DND-41 (cell line): Measurements from ENCODE around the gene ITPRIPL1.

ENCODE experiments used
- ATAC-seq: fragments of 200-7000 bp; cut with Tn5 transposase; 3 replicates; pipeline ENCODE4 v1.9.1; 2021; ENCODE audit warnings: low read depth; ENCODE audit not compliant: insufficient read depth
- DNase-seq: peaks from one replicate; pipeline ENCODE4 v3.0.0-alpha.2; 2020
- H2AFZ ChIP-seq: 2 replicates; pipeline ENCODE4 v1.6.0; 2012; ENCODE audit warnings: low read depth, low read length
- H3K27ac ChIP-seq: 2 replicates; pipeline ENCODE4 v1.5.1; 2012; ENCODE audit warnings: low read length, inconsistent platforms
- H3K27me3 ChIP-seq: fragments of 200-600 bp; sonication (generic); 2 replicates; pipeline ENCODE4 v1.6.0; 2012; ENCODE audit warnings: low read length, mild to moderate bottlenecking, inconsistent platforms; ENCODE audit not compliant: insufficient read depth, poor library complexity
- H3K36me3 ChIP-seq: 2 replicates; pipeline ENCODE4 v1.5.1; 2012; ENCODE audit warnings: low read length, inconsistent platforms; ENCODE audit not compliant: insufficient read depth
- H3K4me1 ChIP-seq: 2 replicates; pipeline ENCODE4 v1.5.1; 2012; ENCODE audit warnings: mild to moderate bottlenecking, low read length; ENCODE audit not compliant: insufficient read depth
- H3K4me2 ChIP-seq: 2 replicates; pipeline ENCODE4 v1.6.0; 2012; ENCODE audit warnings: mild to moderate bottlenecking, moderate library complexity, low read length, inconsistent platforms; ENCODE audit not compliant: insufficient read depth
- H3K4me3 ChIP-seq, 2 experiments: fragments of 200-600 bp in 1 of 2; shearing (Covaris generic) in 1 of 2; 2 replicates each; pipeline ENCODE4 v1.5.1; 2012 to 2016; ENCODE audit warnings: inconsistent platforms in 2 of 2, low read length in 2 of 2, mild to moderate bottlenecking in 2 of 2, low read depth in 1 of 2, moderate library complexity in 1 of 2
- H3K79me2 ChIP-seq: 2 replicates; pipeline ENCODE4 v1.6.0; 2012; ENCODE audit warnings: low read length, inconsistent platforms; ENCODE audit not compliant: insufficient read depth
- H3K9ac ChIP-seq: 2 replicates; pipeline ENCODE4 v1.6.0; 2012; ENCODE audit warnings: low read depth, mild to moderate bottlenecking, inconsistent platforms, low read length, moderate library complexity
- H3K9me3 ChIP-seq: 2 replicates; pipeline ENCODE4 v1.5.1; 2012; ENCODE audit warnings: low read length, moderate library complexity, mild to moderate bottlenecking, inconsistent platforms; ENCODE audit not compliant: insufficient read depth, severe bottlenecking
- H4K20me1 ChIP-seq: 2 replicates; pipeline ENCODE4 v1.6.0; 2012; ENCODE audit warnings: low read length; ENCODE audit not compliant: insufficient read depth
- EZH2 ChIP-seq: IDR thresholded peaks from 3 replicates; pipeline ENCODE4 v1.6.1; 2012; ENCODE audit warnings: borderline replicate concordance, low read depth, mild to moderate bottlenecking, moderate library complexity, low read length, inconsistent platforms; ENCODE audit not compliant: severe bottlenecking
- TF ChIP-seq, protein P1 (sequence below): IDR thresholded peaks from 2 replicates; pipeline ENCODE4 v1.5.1; 2012; ENCODE audit warnings: borderline replicate concordance, low read length, moderate library complexity, mild to moderate bottlenecking; ENCODE audit not compliant: poor library complexity, severe bottlenecking; ENCODE audit errors: extremely low read depth

The ITPRIPL1 gene

GRCh38 chr2:96353032-96353561, 28.0 kb downstream of the ITPRIPL1 start:
- TF ChIP-seq EZH2: no peak
- TF ChIP-seq, protein P1, sequence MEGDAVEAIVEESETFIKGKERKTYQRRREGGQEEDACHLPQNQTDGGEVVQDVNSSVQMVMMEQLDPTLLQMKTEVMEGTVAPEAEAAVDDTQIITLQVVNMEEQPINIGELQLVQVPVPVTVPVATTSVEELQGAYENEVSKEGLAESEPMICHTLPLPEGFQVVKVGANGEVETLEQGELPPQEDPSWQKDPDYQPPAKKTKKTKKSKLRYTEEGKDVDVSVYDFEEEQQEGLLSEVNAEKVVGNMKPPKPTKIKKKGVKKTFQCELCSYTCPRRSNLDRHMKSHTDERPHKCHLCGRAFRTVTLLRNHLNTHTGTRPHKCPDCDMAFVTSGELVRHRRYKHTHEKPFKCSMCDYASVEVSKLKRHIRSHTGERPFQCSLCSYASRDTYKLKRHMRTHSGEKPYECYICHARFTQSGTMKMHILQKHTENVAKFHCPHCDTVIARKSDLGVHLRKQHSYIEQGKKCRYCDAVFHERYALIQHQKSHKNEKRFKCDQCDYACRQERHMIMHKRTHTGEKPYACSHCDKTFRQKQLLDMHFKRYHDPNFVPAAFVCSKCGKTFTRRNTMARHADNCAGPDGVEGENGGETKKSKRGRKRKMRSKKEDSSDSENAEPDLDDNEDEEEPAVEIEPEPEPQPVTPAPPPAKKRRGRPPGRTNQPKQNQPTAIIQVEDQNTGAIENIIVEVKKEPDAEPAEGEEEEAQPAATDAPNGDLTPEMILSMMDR: no peak
- peaks cover 97% of the 10 kb centered on the region for H3K36me3 ChIP-seq
- 0 out of 2 replicates have a peak, but pooled peaks cover 9% of the 10 kb centered on the region for H4K20me1 ChIP-seq
- no peak overlapping the region for H3K27ac ChIP-seq
- no peak for DNase-seq
- H3K9me3 ChIP-seq: no peaks in the 10 kb centered on the region
- H3K79me2 ChIP-seq: peaks cover 8% of the 10 kb centered on the region
- H3K4me2 ChIP-seq: no peak overlapping the region
- H3K4me1 ChIP-seq: no peaks in the 10 kb centered on the region
- H3K9ac ChIP-seq: no peak overlapping the region
- no peak overlapping the region for H2AFZ ChIP-seq
- H3K27me3 ChIP-seq: no peaks in the 10 kb centered on the region
- ATAC-seq: no peak
- H3K4me3 ChIP-seq: no peak overlapping the region

- ATAC-seq: no peak
- Histone ChIP-seq H3K9ac (no peak overlapping the region), H3K4me3 (no peak overlapping the region), H3K27ac (0 out of 2 replicates have a peak overlapping the region, but pooled peaks have one; percentile 5), H4K20me1 (0 out of 2 replicates have a peak, but pooled peaks cover 9% of the 10 kb centered on the region), H3K4me1 (no peaks in the 10 kb centered on the region), H3K4me2 (no peak overlapping the region), H3K36me3 (peaks cover 96% of the 10 kb centered on the region), H3K27me3 (no peaks in the 10 kb centered on the region), H3K79me2 (peaks cover 8% of the 10 kb centered on the region), H2AFZ (no peak overlapping the region), H3K9me3 (no peaks in the 10 kb centered on the region)
- TF ChIP-seq EZH2: no peak
- TF ChIP-seq, protein P1: no peak
- no peak for DNase-seq
Measured at GRCh38 chr2:96353606-96354101, 28.5 kb downstream of the ITPRIPL1 start.

GRCh38 chr2:96354492-96354891, 29.4 kb downstream of the ITPRIPL1 start:
- TF ChIP-seq, protein P1: no peak
- TF ChIP-seq EZH2: no peak
- peaks cover 96% of the 10 kb centered on the region for H3K36me3 ChIP-seq
- DNase-seq: no peak

More at GRCh38 chr2:96354492-96354891, 29.4 kb downstream of the ITPRIPL1 start:
- Histone ChIP-seq H3K4me1 (no peaks in the 10 kb centered on the region), H3K79me2 (peaks cover 8% of the 10 kb centered on the region), H4K20me1 (peaks cover 15% of the 10 kb centered on the region; the same call in 1 of the 2 replicates), H3K4me3 (no peak overlapping the region), H3K27me3 (no peaks in the 10 kb centered on the region), H3K27ac (no peak overlapping the region), H3K9me3 (no peaks in the 10 kb centered on the region), H3K9ac (no peak overlapping the region), H3K4me2 (no peak overlapping the region), H2AFZ (no peak overlapping the region)
- ATAC-seq: no peak
